IMR-90 (cell line): ENCODE results near the gene ME3. TPM values are rescaled to one million over a fixed set of nuclear protein-coding genes. Genes with fewer than 3 reads are reported as not detected.

Experiments used
- ATAC-seq: fragments of 200-7000 bp; cut with Tn5 transposase; 2 replicates; pipeline ENCODE4 v1.9.1; 2020; ENCODE audit warnings: low read depth, mild to moderate bottlenecking, moderate library complexity
- BruUV-seq: library from RNA; stranded (reverse); fragments of 400-500 nt; replicated peaks from 2 replicates; lab custom pipeline; 2021; lab: Mats Ljungman, UMichigan
- CTCF ChIA-PET: fragments of 300-600 bp; formaldehyde crosslinking; extraction: SDS; loops from one replicate; lab custom pipeline; 2021; ENCODE audit warnings: antibody characterized with exemption; lab: Yijun Ruan, JAX
- POLR2A ChIA-PET: fragments of 300-600 bp; sonication (Branson Sonifier 250); formaldehyde crosslinking; loops from one replicate; lab custom pipeline; 2022; ENCODE audit warnings: antibody characterized with exemption; ENCODE audit not compliant: unreplicated experiment; lab: Charles Lee
- DNase-seq: peaks from one replicate; pipeline ENCODE4 v3.0.0; 2013
- H2AFZ ChIP-seq: replicated peaks from 2 replicates; pipeline ENCODE3; 2013; ENCODE audit warnings: low read length, mild to moderate bottlenecking; ENCODE audit not compliant: poor library complexity
- H2AK5ac ChIP-seq: 2 replicates; pipeline ENCODE4 v1.6.1; 2013; ENCODE audit warnings: low read depth, low read length, inconsistent platforms
- H2AK9ac ChIP-seq: replicated peaks from 2 replicates; pipeline ENCODE3; 2013; ENCODE audit warnings: mild to moderate bottlenecking, low read depth, low read length, moderate library complexity; ENCODE audit not compliant: poor library complexity
- H2BK120ac ChIP-seq: 2 replicates; pipeline ENCODE4 v1.6.1; 2013; ENCODE audit warnings: low read depth, low read length, inconsistent platforms
- H2BK15ac ChIP-seq: 3 replicates; pipeline ENCODE4 v1.6.1; 2013; ENCODE audit warnings: low read depth, low read length, inconsistent platforms
- H2BK20ac ChIP-seq: 2 replicates; pipeline ENCODE4 v1.6.1; 2013; ENCODE audit warnings: low read depth, mild to moderate bottlenecking, inconsistent platforms, low read length, moderate library complexity
- H2BK5ac ChIP-seq: 2 replicates; pipeline ENCODE4 v1.6.1; 2013; ENCODE audit warnings: mild to moderate bottlenecking, low read depth, low read length, inconsistent platforms; ENCODE audit not compliant: poor library complexity, severe bottlenecking
- H3K14ac ChIP-seq: replicated peaks from 2 replicates; pipeline ENCODE4 v1.6.1; 2013; ENCODE audit warnings: low read depth, low read length, inconsistent platforms
- H3K18ac ChIP-seq: 2 replicates; pipeline ENCODE4 v1.6.1; 2013; ENCODE audit warnings: low read depth, low read length, control low read depth
- H3K23ac ChIP-seq: 2 replicates; pipeline ENCODE4 v1.6.1; 2013; ENCODE audit warnings: low read depth, low read length, inconsistent platforms
- H3K27ac ChIP-seq: 2 replicates; pipeline ENCODE4 v1.5.1; 2013; ENCODE audit warnings: mild to moderate bottlenecking, control low read depth, low read length; ENCODE audit not compliant: insufficient read depth
- H3K27me3 ChIP-seq: 2 replicates; pipeline ENCODE4 v1.6.1; 2013; ENCODE audit warnings: low read length; ENCODE audit not compliant: control insufficient read depth, insufficient read depth
- H3K36me3 ChIP-seq: 2 replicates; pipeline ENCODE4 v1.6.1; 2013; ENCODE audit warnings: low read length, mixed read lengths; ENCODE audit not compliant: control insufficient read depth, insufficient read depth
- H3K4ac ChIP-seq: 2 replicates; pipeline ENCODE4 v1.6.1; 2013; ENCODE audit warnings: low read depth, low read length, inconsistent platforms
- H3K4me1 ChIP-seq: 2 replicates; pipeline ENCODE4 v1.6.1; 2013; ENCODE audit warnings: low read length, mixed read lengths; ENCODE audit not compliant: control insufficient read depth, insufficient read depth
- H3K4me2 ChIP-seq: 2 replicates; pipeline ENCODE4 v1.6.1; 2013; ENCODE audit warnings: low read depth, mild to moderate bottlenecking, control low read depth, low read length, moderate library complexity
- H3K4me3 ChIP-seq: 2 replicates; pipeline ENCODE4 v1.5.1; 2013; ENCODE audit warnings: low read depth, mild to moderate bottlenecking, control low read depth, low read length, moderate library complexity; ENCODE audit not compliant: insufficient read depth
- H3K56ac ChIP-seq: 2 replicates; pipeline ENCODE4 v1.6.1; 2013; ENCODE audit warnings: low read length, inconsistent platforms; ENCODE audit not compliant: insufficient read depth; ENCODE audit errors: extremely low read depth
- H3K79me1 ChIP-seq, 2 experiments: 2 replicates each; pipeline ENCODE4 v1.6.1; 2013; ENCODE audit warnings: low read length in 2 of 2, inconsistent platforms in 1 of 2, low read depth in 1 of 2
- H3K9ac ChIP-seq: 2 replicates; pipeline ENCODE4 v1.6.1; 2013; ENCODE audit warnings: low read depth, low read length, control low read depth
- H3K9me1 ChIP-seq: 2 replicates; pipeline ENCODE4 v1.6.1; 2013; ENCODE audit warnings: low read length, inconsistent platforms; ENCODE audit not compliant: insufficient read depth
- H3K9me3 ChIP-seq: 2 replicates; pipeline ENCODE4 v1.6.1; 2013; ENCODE audit warnings: low read length; ENCODE audit not compliant: control insufficient read depth, insufficient read depth
- H4K20me1 ChIP-seq: 2 replicates; pipeline ENCODE4 v1.6.1; 2013; ENCODE audit warnings: low read length, inconsistent platforms; ENCODE audit not compliant: insufficient read depth
- H4K5ac ChIP-seq: 2 replicates; pipeline ENCODE4 v1.6.1; 2013; ENCODE audit warnings: mild to moderate bottlenecking, low read depth, low read length, control low read depth
- H4K8ac ChIP-seq, 2 experiments: 2 replicates each; pipeline ENCODE4 v1.6.1; 2013; ENCODE audit warnings: low read depth in 2 of 2, low read length in 2 of 2, control low read depth in 1 of 2, inconsistent platforms in 1 of 2
- H4K91ac ChIP-seq: 2 replicates; pipeline ENCODE4 v1.6.1; 2013; ENCODE audit warnings: low read depth, low read length, inconsistent platforms; ENCODE audit not compliant: insufficient read depth
- BHLHE40 ChIP-seq: fragments of 150-350 bp; IDR thresholded peaks from 2 replicates; pipeline ENCODE4 v1.6.1; 2016; ENCODE audit warnings: mild to moderate bottlenecking, low read depth, low read length
- CEBPB ChIP-seq: IDR thresholded peaks from 2 replicates; pipeline ENCODE4 v1.6.1; 2012; ENCODE audit warnings: low read depth, low read length, improper control_type of control experiment
- SMC3 ChIP-seq: fragments of 150-350 bp; IDR thresholded peaks from 2 replicates; pipeline ENCODE4 v1.6.1; 2016; ENCODE audit warnings: low read depth, mild to moderate bottlenecking, antibody characterized with exemption, low read length, moderate library complexity
- WGBS, 2 experiments: methylation state at CpG; one replicate each; pipeline versions ENCODE4 v1.1.5 to v1.1.7; 2013; ENCODE audit warnings: missing lambda C conversion rate in 2 of 2; ENCODE audit not compliant: insufficient read length in 1 of 2; ENCODE audit errors: extremely low coverage in 2 of 2; 5-methylcytosine and 5-hydroxymethylcytosine counted together
- dilution Hi-C: fragments of 300-500 bp; cut with HindIII; formaldehyde crosslinking; loops from one replicate; pipeline ENCODE4 v1.14.3; 2018; ENCODE audit warnings: low sequenced_read_pairs; ENCODE audit not compliant: unreplicated experiment
- in situ Hi-C: fragments of 300-500 bp; cut with MboI; formaldehyde crosslinking; loops from 3 replicates; pipeline ENCODE4 v1.14.3; 2019; ENCODE audit warnings: low sequenced_read_pairs, inconsistent platforms, mixed read lengths
- intact Hi-C: fragments of 100-400 bp; cut with micrococcal nuclease; formaldehyde crosslinking; loops from 2 replicates; pipeline ENCODE4 v1.10.0; 2022
- polyA plus RNA-seq, 3 experiments: library from polyadenylated mRNA; depleted of rRNA; stranded (reverse); fragments of >200 nt; gene quantifications; 2 replicates each; pipeline ENCODE4 v1.2.3, GENCODE V29; 2012; ENCODE audit warnings: low replicate concordance in 1 of 3
- total RNA-seq: library from RNA; depleted of rRNA; stranded (reverse); fragments of >200 nt; gene quantifications from 2 replicates; pipeline ENCODE4 v1.2.3, GENCODE V29; 2012
- TF ChIP-seq, protein P1 (sequence below): conservative IDR thresholded peaks from 2 replicates; pipeline ENCODE4 v1.5.1; 2012; ENCODE audit warnings: mild to moderate bottlenecking, low read depth, low read length, improper control_type of control experiment
- TF ChIP-seq, protein P2 (sequence below): fragments of 150-350 bp; IDR thresholded peaks from 2 replicates; pipeline ENCODE4 v1.6.1; 2016; ENCODE audit warnings: low read depth, mild to moderate bottlenecking, low read length, moderate library complexity, borderline replicate concordance

The ME3 gene
- total and polyA plus RNA-seq, 2 of the 4 experiments (the other 2 are of a cell fraction), result 7.8 to 9.0 TPM

DNA sequence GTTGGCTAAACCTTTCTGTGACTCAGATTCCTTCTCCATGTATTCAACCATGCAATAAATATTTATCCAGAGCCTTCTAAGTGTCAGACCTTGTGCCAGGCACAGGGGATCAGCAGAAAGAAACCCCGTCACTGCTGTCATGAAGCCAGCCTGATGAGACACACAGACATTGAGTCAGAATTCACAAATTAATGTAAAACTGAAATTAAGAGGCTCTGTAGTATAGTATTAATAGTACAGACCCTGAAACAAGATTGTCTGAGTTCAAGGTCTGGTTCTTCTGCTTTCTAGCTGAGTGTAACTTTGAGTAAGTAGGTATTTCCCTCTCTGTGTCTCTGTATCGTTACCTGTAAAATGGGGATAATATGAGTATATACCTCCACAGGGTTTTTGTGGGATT, 46.9 kb downstream of the ME3 start:
- in situ Hi-C loops, result no loop called here
- H3K79me1 ChIP-seq, result no peaks in the 10 kb centered on the region; a peak in 1 of 4 replicates
- no peak overlapping the region for H4K8ac ChIP-seq
- no peak overlapping the region for H3K4me2 ChIP-seq
- H3K27me3 ChIP-seq, result no peaks in the 10 kb centered on the region
- no peaks in the 10 kb centered on the region for H4K20me1 ChIP-seq
- H3K23ac ChIP-seq, result no peak overlapping the region
- ATAC-seq, result no peak
- no peak overlapping the region for H3K9ac ChIP-seq
- peaks cover 11% of the 10 kb centered on the region for H3K9me1 ChIP-seq
- no peak overlapping the region for H2AK9ac ChIP-seq
- no peak overlapping the region for H2BK20ac ChIP-seq
- H3K14ac ChIP-seq, result no peak overlapping the region
- no peak overlapping the region for H4K91ac ChIP-seq
- H3K56ac ChIP-seq, result no peak overlapping the region
- no peak overlapping the region for H2BK5ac ChIP-seq
- no peaks in the 10 kb centered on the region for H3K9me3 ChIP-seq
- no peak overlapping the region for H2AFZ ChIP-seq
- H3K4me1 ChIP-seq, result peaks cover 11% of the 10 kb centered on the region
- H3K27ac ChIP-seq, result no peak overlapping the region
- ChIA-PET POLR2A (no interaction called here), CTCF (interaction anchor here (0.5 to 1.1 kb wide), 2 partner anchors 18 to 432 kb away, joined by 3 to 4 read pairs; no protein-coding TSS in a partner anchor)
- H4K5ac ChIP-seq, result no peak overlapping the region
- H3K4me3 ChIP-seq, result no peak overlapping the region
- no peak overlapping the region for H2AK5ac ChIP-seq
- no peaks in the 10 kb centered on the region for H3K36me3 ChIP-seq
- H2BK120ac ChIP-seq, result no peak overlapping the region
- no peak for DNase-seq
- no peak overlapping the region for H3K18ac ChIP-seq
- BruUV-seq, result no TSS peak
- H3K4ac ChIP-seq, result no peak overlapping the region
- dilution Hi-C loops, result no loop called here
- H2BK15ac ChIP-seq, result no peak overlapping the region
- no CpG with 5 or more reads among the region's 2 CpGs for WGBS, 2 experiments
- TF ChIP-seq BHLHE40, result no peak
- no peak for TF ChIP-seq CEBPB
- TF ChIP-seq, protein P1, sequence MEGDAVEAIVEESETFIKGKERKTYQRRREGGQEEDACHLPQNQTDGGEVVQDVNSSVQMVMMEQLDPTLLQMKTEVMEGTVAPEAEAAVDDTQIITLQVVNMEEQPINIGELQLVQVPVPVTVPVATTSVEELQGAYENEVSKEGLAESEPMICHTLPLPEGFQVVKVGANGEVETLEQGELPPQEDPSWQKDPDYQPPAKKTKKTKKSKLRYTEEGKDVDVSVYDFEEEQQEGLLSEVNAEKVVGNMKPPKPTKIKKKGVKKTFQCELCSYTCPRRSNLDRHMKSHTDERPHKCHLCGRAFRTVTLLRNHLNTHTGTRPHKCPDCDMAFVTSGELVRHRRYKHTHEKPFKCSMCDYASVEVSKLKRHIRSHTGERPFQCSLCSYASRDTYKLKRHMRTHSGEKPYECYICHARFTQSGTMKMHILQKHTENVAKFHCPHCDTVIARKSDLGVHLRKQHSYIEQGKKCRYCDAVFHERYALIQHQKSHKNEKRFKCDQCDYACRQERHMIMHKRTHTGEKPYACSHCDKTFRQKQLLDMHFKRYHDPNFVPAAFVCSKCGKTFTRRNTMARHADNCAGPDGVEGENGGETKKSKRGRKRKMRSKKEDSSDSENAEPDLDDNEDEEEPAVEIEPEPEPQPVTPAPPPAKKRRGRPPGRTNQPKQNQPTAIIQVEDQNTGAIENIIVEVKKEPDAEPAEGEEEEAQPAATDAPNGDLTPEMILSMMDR, result no peak
- TF ChIP-seq, protein P2, sequence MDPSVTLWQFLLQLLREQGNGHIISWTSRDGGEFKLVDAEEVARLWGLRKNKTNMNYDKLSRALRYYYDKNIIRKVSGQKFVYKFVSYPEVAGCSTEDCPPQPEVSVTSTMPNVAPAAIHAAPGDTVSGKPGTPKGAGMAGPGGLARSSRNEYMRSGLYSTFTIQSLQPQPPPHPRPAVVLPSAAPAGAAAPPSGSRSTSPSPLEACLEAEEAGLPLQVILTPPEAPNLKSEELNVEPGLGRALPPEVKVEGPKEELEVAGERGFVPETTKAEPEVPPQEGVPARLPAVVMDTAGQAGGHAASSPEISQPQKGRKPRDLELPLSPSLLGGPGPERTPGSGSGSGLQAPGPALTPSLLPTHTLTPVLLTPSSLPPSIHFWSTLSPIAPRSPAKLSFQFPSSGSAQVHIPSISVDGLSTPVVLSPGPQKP, result no peak
- no peak for TF ChIP-seq SMC3
- intact Hi-C loops, result no loop called here
